ENCODE data around the gene UBXN7. TPM values are rescaled to one million over a fixed set of nuclear protein-coding genes. Genes with fewer than 3 reads are reported as not detected.

UBXN7 gene
- total RNA-seq, 4 donors from 2014 or later: 22.5 to 36.9 (median 28.8) TPM

DNA sequence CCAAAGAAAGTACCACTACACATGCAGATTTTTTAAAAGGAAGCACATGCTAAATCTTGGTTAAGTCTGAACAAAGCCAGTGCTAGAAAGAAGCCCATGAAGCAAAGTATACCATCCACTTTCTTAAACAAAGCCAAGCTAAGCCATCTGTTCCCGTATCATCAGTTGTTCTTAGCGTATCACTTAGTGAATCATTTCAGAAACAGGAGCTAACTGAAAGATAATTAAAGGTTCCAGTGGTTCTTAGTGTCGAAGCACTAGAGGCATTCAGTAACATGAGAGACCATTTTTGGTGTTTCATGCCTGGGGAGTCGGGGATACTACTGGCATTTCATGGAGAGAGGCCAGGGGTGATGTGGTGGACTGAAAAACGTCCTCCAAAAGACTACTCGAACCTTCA, 12.8 kb downstream of the UBXN7 start:
- TF ChIP-seq, protein P1, sequence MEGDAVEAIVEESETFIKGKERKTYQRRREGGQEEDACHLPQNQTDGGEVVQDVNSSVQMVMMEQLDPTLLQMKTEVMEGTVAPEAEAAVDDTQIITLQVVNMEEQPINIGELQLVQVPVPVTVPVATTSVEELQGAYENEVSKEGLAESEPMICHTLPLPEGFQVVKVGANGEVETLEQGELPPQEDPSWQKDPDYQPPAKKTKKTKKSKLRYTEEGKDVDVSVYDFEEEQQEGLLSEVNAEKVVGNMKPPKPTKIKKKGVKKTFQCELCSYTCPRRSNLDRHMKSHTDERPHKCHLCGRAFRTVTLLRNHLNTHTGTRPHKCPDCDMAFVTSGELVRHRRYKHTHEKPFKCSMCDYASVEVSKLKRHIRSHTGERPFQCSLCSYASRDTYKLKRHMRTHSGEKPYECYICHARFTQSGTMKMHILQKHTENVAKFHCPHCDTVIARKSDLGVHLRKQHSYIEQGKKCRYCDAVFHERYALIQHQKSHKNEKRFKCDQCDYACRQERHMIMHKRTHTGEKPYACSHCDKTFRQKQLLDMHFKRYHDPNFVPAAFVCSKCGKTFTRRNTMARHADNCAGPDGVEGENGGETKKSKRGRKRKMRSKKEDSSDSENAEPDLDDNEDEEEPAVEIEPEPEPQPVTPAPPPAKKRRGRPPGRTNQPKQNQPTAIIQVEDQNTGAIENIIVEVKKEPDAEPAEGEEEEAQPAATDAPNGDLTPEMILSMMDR (IDR thresholded peaks at IDR 0.05; ENCODE audit: low read depth): no peak

GRCh38 chr3:196418601-196419000, 13.6 kb downstream of the UBXN7 start:
- TF ChIP-seq, protein P1 (IDR thresholded peaks at IDR 0.05; ENCODE audit: low read depth): no peak

DNA sequence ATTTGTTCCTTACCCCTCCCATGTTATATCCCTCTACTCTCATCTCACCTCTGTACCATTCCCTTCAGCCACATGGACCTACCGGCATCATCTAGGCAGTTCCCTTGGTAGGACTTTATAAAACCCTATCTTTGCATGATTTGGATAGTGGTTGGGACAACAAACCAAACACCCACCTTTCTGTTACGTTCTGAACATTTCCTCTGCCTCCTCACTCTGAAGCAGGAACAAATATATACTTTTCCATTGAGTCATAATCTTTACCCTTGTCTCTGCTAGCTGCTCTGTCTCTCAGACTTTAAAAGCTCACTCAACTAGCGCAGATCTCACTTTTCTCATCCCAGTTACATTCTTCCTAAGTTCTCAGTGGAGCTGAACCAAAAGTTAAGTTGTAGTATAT, 17.8 kb downstream of the UBXN7 start:
- TF ChIP-seq, protein P1 (IDR thresholded peaks at IDR 0.05; ENCODE audit: low read depth): no peak

DNA sequence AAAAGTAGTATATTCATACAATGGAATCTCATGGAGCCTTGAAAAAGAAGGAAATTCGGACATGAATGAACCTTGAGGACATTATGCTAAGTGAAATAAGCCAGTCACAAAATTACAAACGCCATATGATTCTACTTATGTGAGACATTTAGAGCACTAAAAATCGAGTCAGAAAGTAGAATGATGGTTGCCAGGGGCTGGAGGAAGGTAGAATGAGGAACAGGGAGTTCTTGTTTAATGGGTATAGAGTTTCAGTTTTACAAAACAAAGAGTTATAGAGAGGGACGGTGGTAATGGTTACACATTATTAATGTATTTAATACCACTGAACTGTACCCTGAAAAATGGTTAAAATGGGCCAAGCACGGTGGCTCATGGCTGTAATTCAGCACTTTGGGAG, 19.5 kb downstream of the UBXN7 start:
- TF ChIP-seq, protein P1 (IDR thresholded peaks at IDR 0.05; ENCODE audit: low read depth): no peak

- TF ChIP-seq, protein P1 (IDR thresholded peaks at IDR 0.05; ENCODE audit: low read depth): no peak
These were observed 22.8 kb downstream of the UBXN7 start for GRCh38 chr3:196409409-196409808.

- TF ChIP-seq, protein P1 (IDR thresholded peaks at IDR 0.05; ENCODE audit: low read depth): no peak
These were observed 23.5 kb downstream of the UBXN7 start for GRCh38 chr3:196408565-196409300.

DNA sequence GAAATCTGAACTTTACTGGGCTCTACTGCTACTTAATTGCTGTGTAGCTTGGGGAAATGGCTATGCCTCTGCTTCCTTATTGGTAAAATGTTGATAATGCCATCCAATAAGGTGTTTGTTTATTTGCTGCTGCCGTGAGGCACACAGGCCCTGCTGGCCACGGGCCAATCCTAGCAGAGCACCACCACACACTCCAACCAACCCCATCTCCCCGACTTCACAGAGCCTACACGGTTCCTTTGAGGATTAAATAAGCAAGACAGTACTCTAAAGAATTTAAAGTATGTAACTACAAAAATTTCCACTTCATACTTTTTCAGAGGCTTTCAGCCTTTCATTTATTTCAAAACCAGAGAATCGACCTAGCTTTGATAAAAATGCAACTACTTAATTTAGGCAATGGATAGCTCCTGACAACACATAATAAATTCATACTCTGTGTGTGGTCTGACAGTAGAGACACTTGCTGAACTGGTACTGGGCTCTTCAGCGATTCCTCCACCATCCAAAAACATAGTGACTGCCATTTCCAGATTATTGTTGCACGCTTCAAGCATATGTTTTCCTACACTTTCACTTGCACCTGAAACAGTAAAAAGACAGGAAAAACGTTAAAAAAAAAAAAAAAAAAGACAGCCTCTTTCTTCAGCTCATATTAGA, 25.3 kb downstream of the UBXN7 start:
- TF ChIP-seq, protein P1 (IDR thresholded peaks at IDR 0.05; ENCODE audit: low read depth): no peak
